ENCODE results near the gene M6PR. TPM values are rescaled to one million over a fixed set of nuclear protein-coding genes. Genes with fewer than 3 reads are reported as not detected.
"Not testable (repeated sequence)": the region's sequence is repeated elsewhere in the genome, so short reads cannot be mapped to it uniquely, and the experiment has no call there.

M6PR gene
- total RNA-seq, 1 donor from 2014 or later: 175 TPM

- intact Hi-C loops (cut with micrococcal nuclease): not testable (repeated sequence)
Observed at GRCh38 chr12:8902703-8903102, 46.7 kb downstream of the M6PR start.

GRCh38 chr12:8899830-8900229 lies 49.6 kb downstream of the M6PR start:
- no peak for DNase-seq (ENCODE audit: low spot score)
- peaks cover 2% of the 10 kb centered on the region for H3K4me1 Mint-ChIP-seq (ENCODE audit: low read depth)
- peaks cover 28% of the 10 kb centered on the region for H3K27me3 Mint-ChIP-seq (ENCODE audit: low read depth)
- H3K4me3 Mint-ChIP-seq (ENCODE audit: low read depth): no peak overlapping the region
- no peaks in the 10 kb centered on the region for H3K36me3 Mint-ChIP-seq (ENCODE audit: low read depth)
- no peaks in the 10 kb centered on the region for H3K9me3 Mint-ChIP-seq
- no peak overlapping the region for H3K27ac Mint-ChIP-seq
- intact Hi-C loops (cut with micrococcal nuclease): no loop called here

More at GRCh38 chr12:8902703-8903102, 46.7 kb downstream of the M6PR start:
- not testable (repeated sequence) for H3K9me3 Mint-ChIP-seq; H3K4me3 Mint-ChIP-seq (ENCODE audit: low read depth); H3K36me3 Mint-ChIP-seq (ENCODE audit: low read depth); DNase-seq (ENCODE audit: low spot score); H3K27ac Mint-ChIP-seq; H3K4me1 Mint-ChIP-seq (ENCODE audit: low read depth)
- peaks cover 18% of the 10 kb centered on the region for H3K27me3 Mint-ChIP-seq (ENCODE audit: low read depth)

- intact Hi-C loops (cut with micrococcal nuclease): no loop called here
- H3K4me3 Mint-ChIP-seq (ENCODE audit: low read depth): no peak overlapping the region
Observed at GRCh38 chr12:8897081-8897480, 52.4 kb downstream of the M6PR start.

GRCh38 chr12:8894986-8895385 lies 54.5 kb downstream of the M6PR start:
- no peak for DNase-seq (ENCODE audit: low spot score)
- H3K36me3 Mint-ChIP-seq (ENCODE audit: low read depth): no peaks in the 10 kb centered on the region
- H3K27ac Mint-ChIP-seq: no peak overlapping the region
- intact Hi-C loops (cut with micrococcal nuclease): loop anchor here (1.0 to 2.0 kb wide), 2 partner anchors 54 to 246 kb away; partner anchors contain the start of gene M6PR
- H3K27me3 Mint-ChIP-seq (ENCODE audit: low read depth): peaks cover 29% of the 10 kb centered on the region
- peaks cover 11% of the 10 kb centered on the region for H3K4me1 Mint-ChIP-seq (ENCODE audit: low read depth)
- no peak overlapping the region for H3K4me3 Mint-ChIP-seq (ENCODE audit: low read depth)
- no peaks in the 10 kb centered on the region for H3K9me3 Mint-ChIP-seq

More at GRCh38 chr12:8897081-8897480, 52.4 kb downstream of the M6PR start:
- H3K27me3 Mint-ChIP-seq (ENCODE audit: low read depth): peaks cover 26% of the 10 kb centered on the region
- peaks cover 7% of the 10 kb centered on the region for H3K4me1 Mint-ChIP-seq (ENCODE audit: low read depth)
- DNase-seq (ENCODE audit: low spot score): no peak
- no peaks in the 10 kb centered on the region for H3K9me3 Mint-ChIP-seq
- H3K27ac Mint-ChIP-seq: no peak overlapping the region
- no peaks in the 10 kb centered on the region for H3K36me3 Mint-ChIP-seq (ENCODE audit: low read depth)

- H3K4me3 Mint-ChIP-seq (ENCODE audit: low read depth): no peak overlapping the region
- H3K27ac Mint-ChIP-seq: no peak overlapping the region
- H3K4me1 Mint-ChIP-seq (ENCODE audit: low read depth): peaks cover 11% of the 10 kb centered on the region
- peaks cover 25% of the 10 kb centered on the region for H3K27me3 Mint-ChIP-seq (ENCODE audit: low read depth)
- no peak for DNase-seq (ENCODE audit: low spot score)
- intact Hi-C loops (cut with micrococcal nuclease): loop anchor here (1.0 to 2.0 kb wide), 2 partner anchors 55 to 246 kb away; partner anchors contain the start of gene M6PR
- H3K9me3 Mint-ChIP-seq: no peaks in the 10 kb centered on the region
- no peaks in the 10 kb centered on the region for H3K36me3 Mint-ChIP-seq (ENCODE audit: low read depth)
Observed at GRCh38 chr12:8894378-8894777, 55.1 kb downstream of the M6PR start.

- Mint-ChIP-seq H3K4me3 (ENCODE audit: low read depth) (no peak overlapping the region), H3K4me1 (ENCODE audit: low read depth) (peaks cover 11% of the 10 kb centered on the region), H3K27ac (no peak overlapping the region), H3K27me3 (ENCODE audit: low read depth) (peaks cover 18% of the 10 kb centered on the region), H3K36me3 (ENCODE audit: low read depth) (no peaks in the 10 kb centered on the region), H3K9me3 (no peaks in the 10 kb centered on the region)
- intact Hi-C loops (cut with micrococcal nuclease): loop anchor here (2.0 kb wide), 1 partner anchor 209 kb away; no protein-coding TSS in a partner anchor
- no peak for DNase-seq (ENCODE audit: low spot score)
Observed at GRCh38 chr12:8891976-8892375, 57.5 kb downstream of the M6PR start.

Other genes with a start within 250 kb of the M6PR start
- gene A2ML1, start 127.0 kb downstream of the M6PR start, total RNA-seq: not detected in 2 replicates
- 8.4 and 8.5 TPM in 2 replicates for gene PHC1, start 35.1 kb downstream of the M6PR start, total RNA-seq
- 0.85 and 1.2 TPM in 2 replicates for gene KLRG1, start 39.9 kb upstream of the M6PR start, total RNA-seq
- gene A2M, start 166.3 kb upstream of the M6PR start, total RNA-seq: not detected in 2 replicates

Data from activated T-helper 2 cell treated with anti-CD3 and anti-CD28 coated beads, Interferon-gamma antibody, Interleukin-2, Interleukin-4, amounts not matched to agents 10 μg/mL and 5 μg/mL and 100 μg/mL, durations not matched to agents 14 hours and 24 hours and 36 hours (primary cell).